ENCODE results near the gene PRKAG2. TPM values are rescaled to one million over a fixed set of nuclear protein-coding genes. Genes with fewer than 3 reads are reported as not detected.

PRKAG2 gene
- polyA plus RNA-seq, 1 of the 3 experiments (the other 2 are of a cell fraction): 51.6 TPM

GRCh38 chr7:151676759-151677158 lies 200.2 kb downstream of the PRKAG2 start:
- Histone ChIP-seq H3K79me2 (ENCODE audit: insufficient read depth) (no peaks in the 10 kb centered on the region), H3K27ac (ENCODE audit: low read depth in 2 of 2, low read length in 1 of 2) (no peak overlapping the region), H3K9me2 (no peaks in the 10 kb centered on the region), H3K9me3 (no peaks in the 10 kb centered on the region), H3K36me3 (replicated peaks in 1 of 2; ENCODE audit: control insufficient read depth in 1 of 2, insufficient read depth in 2 of 2, low read length in 1 of 2) (no peaks in the 10 kb centered on the region), H4K20me1 (ENCODE audit: insufficient read depth) (no peaks in the 10 kb centered on the region), H3K9ac (no peak overlapping the region), H3F3A (replicated peaks; ENCODE audit: insufficient read depth) (no peaks in the 10 kb centered on the region), H3K4me3 (ENCODE audit: low read depth in 2 of 2, low read length in 1 of 2) (no peak overlapping the region), H2AFZ (ENCODE audit: low read depth) (no peak overlapping the region), H3K4me1 (ENCODE audit: control insufficient read depth in 1 of 2, insufficient read depth in 2 of 2, low read depth in 1 of 2, low read length in 1 of 2) (no peaks in the 10 kb centered on the region; a peak in 1 of 4 replicates), H3K4me2 (no peak overlapping the region), H3K27me3 (ENCODE audit: insufficient read depth) (no peaks in the 10 kb centered on the region)
- WGBS (ENCODE audit: low lambda C conversion rate): 82% methylated on average over 11 of the region's 11 CpGs
- TF ChIP-seq, protein P1, sequence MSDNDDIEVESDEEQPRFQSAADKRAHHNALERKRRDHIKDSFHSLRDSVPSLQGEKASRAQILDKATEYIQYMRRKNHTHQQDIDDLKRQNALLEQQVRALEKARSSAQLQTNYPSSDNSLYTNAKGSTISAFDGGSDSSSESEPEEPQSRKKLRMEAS (IDR thresholded peaks at IDR 0.05; ENCODE audit: low read depth): no peak
- TF ChIP-seq TEAD4 (IDR thresholded peaks at IDR 0.05; ENCODE audit: borderline replicate concordance, insufficient read depth) (no peak), EP300 (IDR thresholded peaks at IDR 0.05; ENCODE audit: borderline replicate concordance in 1 of 2, low read depth in 1 of 2, low read length in 1 of 2) (no peak), FOXM1 (IDR thresholded peaks at IDR 0.05; ENCODE audit: low read depth) (no peak), EZH2phosphoT487 (IDR thresholded peaks at IDR 0.05; ENCODE audit: borderline replicate concordance, low read depth) (no peak), NFIC (IDR thresholded peaks at IDR 0.05; ENCODE audit: borderline replicate concordance) (no peak), CTCF (IDR thresholded peaks at IDR 0.05) (no peak), YY1 (IDR thresholded peaks at IDR 0.05; ENCODE audit: low read depth) (no peak), RFX5 (IDR thresholded peaks at IDR 0.05; ENCODE audit: low read length) (no peak), TAF1 (IDR thresholded peaks at IDR 0.05; ENCODE audit: borderline replicate concordance, low read depth, low read length) (no peak), FOXJ3 (CRISPR knock-in tag; IDR thresholded peaks at IDR 0.05) (no peak), MXI1 (IDR thresholded peaks at IDR 0.05; ENCODE audit: low read depth, low read length) (no peak), RCOR1 (IDR thresholded peaks at IDR 0.05; ENCODE audit: low read length) (no peak), SIN3A (IDR thresholded peaks at IDR 0.05; ENCODE audit: borderline replicate concordance, low read depth, low read length) (no peak), JUND (IDR thresholded peaks at IDR 0.05) (no peak), RXRA (IDR thresholded peaks at IDR 0.05; ENCODE audit: borderline replicate concordance, low read depth) (no peak)
- TF ChIP-seq, protein P2, sequence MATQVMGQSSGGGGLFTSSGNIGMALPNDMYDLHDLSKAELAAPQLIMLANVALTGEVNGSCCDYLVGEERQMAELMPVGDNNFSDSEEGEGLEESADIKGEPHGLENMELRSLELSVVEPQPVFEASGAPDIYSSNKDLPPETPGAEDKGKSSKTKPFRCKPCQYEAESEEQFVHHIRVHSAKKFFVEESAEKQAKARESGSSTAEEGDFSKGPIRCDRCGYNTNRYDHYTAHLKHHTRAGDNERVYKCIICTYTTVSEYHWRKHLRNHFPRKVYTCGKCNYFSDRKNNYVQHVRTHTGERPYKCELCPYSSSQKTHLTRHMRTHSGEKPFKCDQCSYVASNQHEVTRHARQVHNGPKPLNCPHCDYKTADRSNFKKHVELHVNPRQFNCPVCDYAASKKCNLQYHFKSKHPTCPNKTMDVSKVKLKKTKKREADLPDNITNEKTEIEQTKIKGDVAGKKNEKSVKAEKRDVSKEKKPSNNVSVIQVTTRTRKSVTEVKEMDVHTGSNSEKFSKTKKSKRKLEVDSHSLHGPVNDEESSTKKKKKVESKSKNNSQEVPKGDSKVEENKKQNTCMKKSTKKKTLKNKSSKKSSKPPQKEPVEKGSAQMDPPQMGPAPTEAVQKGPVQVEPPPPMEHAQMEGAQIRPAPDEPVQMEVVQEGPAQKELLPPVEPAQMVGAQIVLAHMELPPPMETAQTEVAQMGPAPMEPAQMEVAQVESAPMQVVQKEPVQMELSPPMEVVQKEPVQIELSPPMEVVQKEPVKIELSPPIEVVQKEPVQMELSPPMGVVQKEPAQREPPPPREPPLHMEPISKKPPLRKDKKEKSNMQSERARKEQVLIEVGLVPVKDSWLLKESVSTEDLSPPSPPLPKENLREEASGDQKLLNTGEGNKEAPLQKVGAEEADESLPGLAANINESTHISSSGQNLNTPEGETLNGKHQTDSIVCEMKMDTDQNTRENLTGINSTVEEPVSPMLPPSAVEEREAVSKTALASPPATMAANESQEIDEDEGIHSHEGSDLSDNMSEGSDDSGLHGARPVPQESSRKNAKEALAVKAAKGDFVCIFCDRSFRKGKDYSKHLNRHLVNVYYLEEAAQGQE (IDR thresholded peaks at IDR 0.05; ENCODE audit: low read depth, low read length): no peak
- TF ChIP-seq, protein P3, sequence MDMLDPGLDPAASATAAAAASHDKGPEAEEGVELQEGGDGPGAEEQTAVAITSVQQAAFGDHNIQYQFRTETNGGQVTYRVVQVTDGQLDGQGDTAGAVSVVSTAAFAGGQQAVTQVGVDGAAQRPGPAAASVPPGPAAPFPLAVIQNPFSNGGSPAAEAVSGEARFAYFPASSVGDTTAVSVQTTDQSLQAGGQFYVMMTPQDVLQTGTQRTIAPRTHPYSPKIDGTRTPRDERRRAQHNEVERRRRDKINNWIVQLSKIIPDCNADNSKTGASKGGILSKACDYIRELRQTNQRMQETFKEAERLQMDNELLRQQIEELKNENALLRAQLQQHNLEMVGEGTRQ (IDR thresholded peaks at IDR 0.05; ENCODE audit: borderline replicate concordance, low read depth, low read length): no peak
- ChIA-PET POLR2A (no interaction called here), CTCF (interaction anchor here (1.3 to 2.0 kb wide), 2 partner anchors 21 to 50 kb away, joined by 3 to 5 read pairs; no protein-coding TSS in a partner anchor)
- no peak for DNase-seq
